Sigmoid colon (tissue), 4 donors: ENCODE data around the gene EDN3.

ENCODE experiments used
- EP300 ChIP-seq, 4 donors: sonication (generic); formaldehyde crosslinking; IDR thresholded peaks; one replicate each; pipeline ENCODE4 v1.6.1; 2017; ENCODE audit warnings: antibody characterized with exemption in 4 of 4
- POLR2A ChIP-seq, 2 donors: fragments of 450-650 bp; IDR thresholded peaks; one replicate each; pipeline ENCODE4 v1.6.1; 2016; ENCODE audit warnings: antibody characterized with exemption in 2 of 2, mild to moderate bottlenecking in 2 of 2, moderate library complexity in 2 of 2
- POLR2AphosphoS5 ChIP-seq, 4 donors: sonication (generic); formaldehyde crosslinking; IDR thresholded peaks; one replicate each; pipeline ENCODE4 v1.6.1; 2017; ENCODE audit warnings: antibody characterized with exemption in 4 of 4
- TF ChIP-seq, protein P1 (sequence below), 4 experiments: fragments of 450-650 bp in 3 of 4; fragments of 200-600 bp in 1 of 4; IDR thresholded peaks; one replicate each; pipeline ENCODE4 v1.5.1; 2016 to 2019; ENCODE audit warnings: antibody characterized with exemption in 4 of 4, mild to moderate bottlenecking in 3 of 4, moderate library complexity in 2 of 4

DNA sequence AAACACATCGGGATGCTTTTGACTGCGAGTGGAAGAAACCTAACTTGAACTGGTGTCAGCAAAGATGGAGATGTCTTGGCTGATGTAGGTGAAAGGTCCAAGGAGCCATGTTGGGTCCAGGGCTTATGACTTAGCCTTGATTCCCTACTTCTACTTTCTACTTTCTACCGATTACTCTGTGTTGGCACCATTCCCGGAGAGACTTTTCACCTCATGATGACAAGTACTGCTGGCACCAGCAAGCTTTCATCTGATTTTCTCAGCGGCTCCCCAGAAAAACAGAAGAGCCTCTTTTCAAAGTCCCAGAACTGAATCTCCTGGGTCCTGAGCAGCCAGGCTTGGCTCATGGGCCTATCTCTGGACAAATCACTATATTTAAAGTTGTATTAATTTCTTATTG is 4.9 kb upstream of the EDN3 start:
- TF ChIP-seq, protein P1, sequence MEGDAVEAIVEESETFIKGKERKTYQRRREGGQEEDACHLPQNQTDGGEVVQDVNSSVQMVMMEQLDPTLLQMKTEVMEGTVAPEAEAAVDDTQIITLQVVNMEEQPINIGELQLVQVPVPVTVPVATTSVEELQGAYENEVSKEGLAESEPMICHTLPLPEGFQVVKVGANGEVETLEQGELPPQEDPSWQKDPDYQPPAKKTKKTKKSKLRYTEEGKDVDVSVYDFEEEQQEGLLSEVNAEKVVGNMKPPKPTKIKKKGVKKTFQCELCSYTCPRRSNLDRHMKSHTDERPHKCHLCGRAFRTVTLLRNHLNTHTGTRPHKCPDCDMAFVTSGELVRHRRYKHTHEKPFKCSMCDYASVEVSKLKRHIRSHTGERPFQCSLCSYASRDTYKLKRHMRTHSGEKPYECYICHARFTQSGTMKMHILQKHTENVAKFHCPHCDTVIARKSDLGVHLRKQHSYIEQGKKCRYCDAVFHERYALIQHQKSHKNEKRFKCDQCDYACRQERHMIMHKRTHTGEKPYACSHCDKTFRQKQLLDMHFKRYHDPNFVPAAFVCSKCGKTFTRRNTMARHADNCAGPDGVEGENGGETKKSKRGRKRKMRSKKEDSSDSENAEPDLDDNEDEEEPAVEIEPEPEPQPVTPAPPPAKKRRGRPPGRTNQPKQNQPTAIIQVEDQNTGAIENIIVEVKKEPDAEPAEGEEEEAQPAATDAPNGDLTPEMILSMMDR (IDR thresholded peaks at IDR 0.05): no peak
- TF ChIP-seq POLR2AphosphoS5 (IDR thresholded peaks at IDR 0.05): no peak
- no peak for TF ChIP-seq POLR2A (IDR thresholded peaks at IDR 0.05)
- TF ChIP-seq EP300 (IDR thresholded peaks at IDR 0.05): no peak
